Measurements from ENCODE around the gene C7orf57.

C7orf57 gene

DNA sequence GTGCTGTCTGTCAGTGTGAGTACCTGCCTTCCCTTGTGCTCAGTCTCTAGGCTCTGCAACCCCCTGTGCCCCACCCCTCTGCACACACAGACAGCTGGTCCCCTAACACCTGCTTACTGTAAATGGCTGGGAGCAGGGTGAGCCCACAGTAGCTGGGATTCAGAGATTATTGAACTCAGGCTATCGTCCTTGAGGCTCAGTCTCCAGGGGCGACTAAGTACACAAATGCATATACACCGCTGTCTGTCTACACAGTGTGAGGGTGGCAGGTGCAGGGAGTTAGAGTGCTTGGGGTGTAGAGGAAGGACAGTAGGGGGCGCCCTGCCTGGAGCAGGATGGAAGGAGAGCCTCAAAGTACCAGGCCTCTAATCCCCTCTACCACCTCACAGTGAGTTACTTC lies 66.6 kb downstream of the C7orf57 start:
- Mint-ChIP-seq H3K4me1 (no peaks in the 10 kb centered on the region), H3K9me3 (no peaks in the 10 kb centered on the region), H3K36me3 (ENCODE audit: low read depth) (peaks cover 45% of the 10 kb centered on the region), H3K27ac (no peak overlapping the region), H3K4me3 (no peak overlapping the region), H3K27me3 (ENCODE audit: low read depth, poor library complexity) (no peaks in the 10 kb centered on the region)
- TF ChIP-seq CTCF (IDR thresholded peaks at IDR 0.05): no peak
- no peak for DNase-seq

DNA sequence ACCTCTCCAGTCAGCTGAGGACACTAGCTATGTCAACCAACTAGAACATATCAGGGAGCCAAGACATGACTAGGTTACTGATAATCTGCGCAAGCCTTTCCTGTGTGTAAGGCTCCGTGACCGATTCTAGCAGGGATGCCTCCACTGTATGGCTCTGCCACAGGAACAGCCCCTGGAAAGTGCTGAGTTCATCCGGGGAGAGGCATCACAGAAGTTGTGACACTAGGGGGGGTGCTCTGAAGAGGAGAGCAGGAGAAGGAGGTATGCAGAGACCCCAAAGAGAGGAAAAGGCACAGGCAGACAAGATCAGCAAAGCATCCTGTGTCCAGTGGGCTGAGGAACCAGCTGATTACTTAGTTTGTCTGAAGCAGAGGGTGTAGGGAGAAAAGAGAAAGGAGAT lies 67.2 kb downstream of the C7orf57 start:
- H3K27ac Mint-ChIP-seq: no peak overlapping the region
- H3K36me3 Mint-ChIP-seq (ENCODE audit: low read depth): peaks cover 45% of the 10 kb centered on the region
- DNase-seq: no peak
- H3K4me1 Mint-ChIP-seq: no peaks in the 10 kb centered on the region
- no peak for TF ChIP-seq CTCF (IDR thresholded peaks at IDR 0.05)
- H3K4me3 Mint-ChIP-seq: no peak overlapping the region
- no peaks in the 10 kb centered on the region for H3K9me3 Mint-ChIP-seq
- no peaks in the 10 kb centered on the region for H3K27me3 Mint-ChIP-seq (ENCODE audit: low read depth, poor library complexity)

GRCh38 chr7:48105045-48105444 lies 69.7 kb downstream of the C7orf57 start:
- TF ChIP-seq CTCF (IDR thresholded peaks at IDR 0.05): no peak

GRCh38 chr7:48106906-48107659 lies 71.7 kb downstream of the C7orf57 start:
- peaks cover 51% of the 10 kb centered on the region for H3K36me3 Mint-ChIP-seq (ENCODE audit: low read depth)
- peaks cover 7% of the 10 kb centered on the region for H3K27me3 Mint-ChIP-seq (ENCODE audit: low read depth, poor library complexity)
- no peak for TF ChIP-seq CTCF (IDR thresholded peaks at IDR 0.05)
- H3K27ac Mint-ChIP-seq: no peak overlapping the region
- no peak for DNase-seq
- peaks cover 26% of the 10 kb centered on the region for H3K4me1 Mint-ChIP-seq
- H3K4me3 Mint-ChIP-seq: no peak overlapping the region
- no peaks in the 10 kb centered on the region for H3K9me3 Mint-ChIP-seq

More at GRCh38 chr7:48105045-48105444, 69.7 kb downstream of the C7orf57 start:
- peaks cover 54% of the 10 kb centered on the region for H3K36me3 Mint-ChIP-seq (ENCODE audit: low read depth)
- H3K9me3 Mint-ChIP-seq: no peaks in the 10 kb centered on the region
- no peak overlapping the region for H3K4me3 Mint-ChIP-seq
- no peak overlapping the region for H3K27ac Mint-ChIP-seq
- DNase-seq: no peak
- peaks cover 10% of the 10 kb centered on the region for H3K4me1 Mint-ChIP-seq
- H3K27me3 Mint-ChIP-seq (ENCODE audit: low read depth, poor library complexity): peaks cover 2% of the 10 kb centered on the region

- Mint-ChIP-seq H3K27ac (no peak overlapping the region), H3K36me3 (ENCODE audit: low read depth) (peaks cover 42% of the 10 kb centered on the region), H3K27me3 (ENCODE audit: low read depth, poor library complexity) (peaks cover 7% of the 10 kb centered on the region), H3K4me1 (peaks cover 30% of the 10 kb centered on the region), H3K9me3 (no peaks in the 10 kb centered on the region), H3K4me3 (no peak overlapping the region)
- DNase-seq: no peak
- no peak for TF ChIP-seq CTCF (IDR thresholded peaks at IDR 0.05)
Measured at GRCh38 chr7:48107926-48108472, 72.7 kb downstream of the C7orf57 start.

Measured in nephron progenitor cell (in vitro differentiated cells).